ENCODE measurements around the gene DMAP1. TPM values are rescaled to one million over a fixed set of nuclear protein-coding genes. Genes with fewer than 3 reads are reported as not detected.
A peak's percentile ranks its signal among the peaks of the same experiment; 100 is the strongest.
"Not testable (repeated sequence)": the region's sequence is repeated elsewhere in the genome, so short reads cannot be mapped to it uniquely, and the experiment has no call there.

The DMAP1 gene, protein sequence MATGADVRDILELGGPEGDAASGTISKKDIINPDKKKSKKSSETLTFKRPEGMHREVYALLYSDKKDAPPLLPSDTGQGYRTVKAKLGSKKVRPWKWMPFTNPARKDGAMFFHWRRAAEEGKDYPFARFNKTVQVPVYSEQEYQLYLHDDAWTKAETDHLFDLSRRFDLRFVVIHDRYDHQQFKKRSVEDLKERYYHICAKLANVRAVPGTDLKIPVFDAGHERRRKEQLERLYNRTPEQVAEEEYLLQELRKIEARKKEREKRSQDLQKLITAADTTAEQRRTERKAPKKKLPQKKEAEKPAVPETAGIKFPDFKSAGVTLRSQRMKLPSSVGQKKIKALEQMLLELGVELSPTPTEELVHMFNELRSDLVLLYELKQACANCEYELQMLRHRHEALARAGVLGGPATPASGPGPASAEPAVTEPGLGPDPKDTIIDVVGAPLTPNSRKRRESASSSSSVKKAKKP
- total RNA-seq: 47.3 and 64.7 TPM in 2 replicates

DNA sequence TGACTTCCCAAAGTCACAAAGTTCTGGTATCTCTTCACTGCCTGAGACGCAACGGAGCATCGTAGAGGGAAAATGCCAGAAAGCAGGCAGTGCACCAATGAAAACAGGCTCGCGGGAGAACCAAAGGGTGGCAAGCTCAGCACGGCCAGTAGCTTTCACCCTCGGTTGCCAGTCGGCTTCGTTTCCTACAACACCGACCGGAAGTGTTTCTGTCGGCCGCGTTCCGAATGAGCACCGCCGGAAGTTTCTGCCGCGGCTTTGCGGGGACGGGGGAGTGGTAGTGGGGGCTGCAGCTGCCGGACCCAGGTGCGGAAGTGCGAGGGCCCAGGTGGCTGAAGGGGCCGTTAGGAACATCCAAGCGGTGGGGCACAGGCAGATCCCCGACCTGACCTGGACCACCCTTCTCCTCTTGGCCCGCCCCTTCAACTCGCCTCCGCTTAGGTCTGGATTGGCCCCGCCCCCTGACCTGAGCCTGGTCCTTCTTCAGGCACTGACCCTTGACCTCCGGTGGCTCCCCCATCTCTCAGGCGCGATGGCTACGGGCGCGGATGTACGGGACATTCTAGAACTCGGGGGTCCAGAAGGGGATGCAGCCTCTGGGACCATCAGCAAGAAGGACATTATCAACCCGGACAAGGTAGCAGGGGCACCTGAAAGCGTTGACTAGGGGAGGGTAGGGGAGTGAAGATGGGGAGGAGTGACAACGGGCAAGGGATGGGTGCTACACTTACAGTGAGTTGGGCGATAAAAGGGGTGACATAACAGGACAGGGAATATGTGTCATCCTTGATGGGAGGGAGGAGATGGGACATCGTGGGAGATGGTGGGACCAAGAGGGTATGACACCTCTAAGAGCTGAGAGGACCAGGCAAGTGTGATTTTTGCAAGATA, at the start of gene DMAP1:
TSS of gene DMAP1 (plus strand) at position 250 of the 891 bp plus-strand sequence. CDS start at position 533, 283 bp downstream.
- Histone ChIP-seq H3K27me3 (ENCODE audit: control insufficient read depth, insufficient read depth, low read length) (peaks cover 2% of the 10 kb centered on the region), H3K36me3 (ENCODE audit: control insufficient read depth, insufficient read depth, low read length) (no peaks in the 10 kb centered on the region), H3K4me3 (ENCODE audit: low read depth, low read length) (peak within 1 kb of the TSS; percentile 63)
- no peak for DNase-seq (ENCODE audit: low read depth)
- no peak for TF ChIP-seq CTCF (IDR thresholded peaks at IDR 0.05; ENCODE audit: insufficient read depth, low read length, poor library complexity, severe bottlenecking)

DNA sequence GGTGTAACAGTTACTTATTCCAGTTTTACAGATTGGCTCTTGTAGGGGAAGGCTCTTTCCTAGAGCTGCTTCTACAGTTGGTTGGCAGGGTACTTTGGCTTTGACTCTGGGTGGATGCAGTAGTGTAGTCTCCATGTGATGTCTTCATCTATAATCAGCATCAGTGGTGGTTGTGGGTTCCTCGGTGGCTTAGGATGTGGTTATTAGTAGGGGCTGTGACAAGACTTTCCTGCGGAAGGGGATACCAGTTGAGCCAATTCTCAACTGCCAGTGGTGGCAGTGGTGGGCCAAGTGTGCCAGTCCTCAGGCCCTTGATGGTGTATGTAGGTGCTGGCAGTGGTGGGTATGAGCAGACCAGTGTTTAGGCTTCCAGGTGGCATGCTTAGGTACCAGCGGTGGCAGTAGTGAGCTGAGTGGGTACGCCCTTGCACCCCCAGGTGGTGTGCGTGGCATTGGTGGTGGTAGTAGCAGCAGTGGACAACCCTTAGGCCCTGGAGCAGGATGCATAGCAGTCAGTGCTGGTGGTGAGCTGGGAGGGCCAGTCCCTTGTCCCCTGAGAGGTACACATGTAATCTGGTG, 44.7 kb upstream of the DMAP1 start:
- H3K27me3 ChIP-seq (ENCODE audit: control insufficient read depth, insufficient read depth, low read length): no peaks in the 10 kb centered on the region
- no peak for TF ChIP-seq CTCF (IDR thresholded peaks at IDR 0.05; ENCODE audit: insufficient read depth, low read length, poor library complexity, severe bottlenecking)
- H3K36me3 ChIP-seq (ENCODE audit: control insufficient read depth, insufficient read depth, low read length): no peaks in the 10 kb centered on the region
- no peak overlapping the region for H3K4me3 ChIP-seq (ENCODE audit: low read depth, low read length)
- no peak for DNase-seq (ENCODE audit: low read depth)

GRCh38 chr1:44170281-44170823, 42.9 kb upstream of the DMAP1 start:
- H3K27me3 ChIP-seq (ENCODE audit: control insufficient read depth, insufficient read depth, low read length): no peaks in the 10 kb centered on the region
- H3K4me3 ChIP-seq (ENCODE audit: low read depth, low read length): no peak overlapping the region
- no peak for DNase-seq (ENCODE audit: low read depth)
- no peaks in the 10 kb centered on the region for H3K36me3 ChIP-seq (ENCODE audit: control insufficient read depth, insufficient read depth, low read length)
- no peak for TF ChIP-seq CTCF (IDR thresholded peaks at IDR 0.05; ENCODE audit: insufficient read depth, low read length, poor library complexity, severe bottlenecking)

GRCh38 chr1:44174630-44175029, 38.6 kb upstream of the DMAP1 start:
- Histone ChIP-seq H3K36me3 (ENCODE audit: control insufficient read depth, insufficient read depth, low read length) (no peaks in the 10 kb centered on the region), H3K4me3 (ENCODE audit: low read depth, low read length) (no peak overlapping the region), H3K27me3 (ENCODE audit: control insufficient read depth, insufficient read depth, low read length) (no peaks in the 10 kb centered on the region)
- no peak for TF ChIP-seq CTCF (IDR thresholded peaks at IDR 0.05; ENCODE audit: insufficient read depth, low read length, poor library complexity, severe bottlenecking)
- no peak for DNase-seq (ENCODE audit: low read depth)

DNA sequence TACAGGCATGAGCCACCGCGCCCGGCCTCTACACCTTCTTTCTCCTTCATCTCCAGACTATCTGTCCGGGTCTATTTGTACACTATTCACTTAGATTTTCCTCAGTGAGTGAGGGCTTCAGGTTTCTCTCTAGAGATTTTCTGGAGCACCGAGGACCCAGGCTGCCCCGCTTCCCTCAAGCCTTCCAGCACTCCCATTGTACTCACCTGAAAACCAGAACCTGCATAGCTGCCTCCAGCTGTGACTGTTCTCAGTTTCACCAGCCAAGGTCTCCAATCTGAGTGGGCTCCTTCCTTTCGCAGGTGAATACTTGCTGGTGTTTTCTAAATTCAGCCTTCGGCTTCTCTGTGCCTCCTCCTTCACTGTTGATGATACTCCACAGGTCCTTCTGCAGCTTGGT, 12.9 kb upstream of the DMAP1 start:
- DNase-seq (ENCODE audit: low read depth): no peak
- no peak overlapping the region for H3K4me3 ChIP-seq (ENCODE audit: low read depth, low read length)
- H3K36me3 ChIP-seq (ENCODE audit: control insufficient read depth, insufficient read depth, low read length): no peaks in the 10 kb centered on the region
- no peaks in the 10 kb centered on the region for H3K27me3 ChIP-seq (ENCODE audit: control insufficient read depth, insufficient read depth, low read length)
- TF ChIP-seq CTCF (IDR thresholded peaks at IDR 0.05; ENCODE audit: insufficient read depth, low read length, poor library complexity, severe bottlenecking): no peak

DNA sequence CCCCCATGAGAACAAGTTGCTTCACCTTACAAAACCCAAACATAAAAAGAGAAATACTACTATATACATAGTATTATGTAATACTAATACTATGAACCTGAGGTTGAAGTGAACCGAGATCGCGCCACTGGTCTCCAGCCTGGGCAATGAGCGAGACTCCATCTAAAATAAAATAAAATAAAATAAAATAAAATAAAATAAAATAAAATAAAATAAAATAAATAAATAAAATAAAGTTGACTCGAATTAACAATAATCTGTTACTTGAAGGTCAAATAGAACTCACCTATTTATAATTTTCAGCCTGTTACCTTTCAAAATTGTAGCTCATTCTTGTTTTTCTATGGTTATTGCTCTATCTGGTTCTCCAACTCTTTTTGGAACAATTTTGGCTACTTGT, 6.7 kb upstream of the DMAP1 start:
- DNase-seq (ENCODE audit: low read depth); H3K36me3 ChIP-seq (ENCODE audit: control insufficient read depth, insufficient read depth, low read length); H3K27me3 ChIP-seq (ENCODE audit: control insufficient read depth, insufficient read depth, low read length); H3K4me3 ChIP-seq (ENCODE audit: low read depth, low read length): not testable (repeated sequence)

Data from kidney epithelial cell (primary cell).